Stimulated activated naive CD8-positive, alpha-beta T cell treated with anti-CD3 and anti-CD28 coated beads, Interleukin-15, Interleukin-2, amounts not matched to agents 100 U/mL and 50 U/mL, for 24 hours (primary cell): ENCODE data around the gene TMEM178B.

Experiments used
- ATAC-seq: fragments of 150-1000 bp; cut with Tn5 transposase; one replicate; pipeline ENCODE4 v1.10.0; 2021
- DNase-seq: peaks from one replicate; pipeline ENCODE4 v3.0.0; 2021

Gene TMEM178B

DNA sequence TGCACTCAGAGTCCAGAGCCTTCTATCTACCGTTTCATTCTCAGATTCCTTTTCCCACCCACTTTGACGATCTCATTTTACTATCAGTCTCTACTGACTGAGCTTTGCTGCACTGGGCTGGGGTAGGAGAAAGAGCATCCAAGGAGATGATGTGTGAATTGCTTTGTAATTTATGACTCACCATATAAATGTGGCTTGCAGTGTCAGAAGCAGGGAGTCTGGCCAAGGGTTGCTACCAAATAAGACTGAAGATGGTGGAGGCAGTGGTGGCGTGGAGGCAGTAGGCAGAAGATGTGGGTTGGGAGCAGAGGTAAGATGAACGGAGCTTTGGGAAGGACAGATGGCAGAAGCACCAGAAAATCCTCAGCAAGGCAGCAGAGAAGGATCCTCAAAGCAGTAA lies 404.0 kb downstream of the TMEM178B start:
- ATAC-seq: no peak
- DNase-seq: no peak

GRCh38 chr7:141478845-141479244 lies 405.0 kb downstream of the TMEM178B start:
- DNase-seq (no peak), ATAC-seq (no peak)

DNA sequence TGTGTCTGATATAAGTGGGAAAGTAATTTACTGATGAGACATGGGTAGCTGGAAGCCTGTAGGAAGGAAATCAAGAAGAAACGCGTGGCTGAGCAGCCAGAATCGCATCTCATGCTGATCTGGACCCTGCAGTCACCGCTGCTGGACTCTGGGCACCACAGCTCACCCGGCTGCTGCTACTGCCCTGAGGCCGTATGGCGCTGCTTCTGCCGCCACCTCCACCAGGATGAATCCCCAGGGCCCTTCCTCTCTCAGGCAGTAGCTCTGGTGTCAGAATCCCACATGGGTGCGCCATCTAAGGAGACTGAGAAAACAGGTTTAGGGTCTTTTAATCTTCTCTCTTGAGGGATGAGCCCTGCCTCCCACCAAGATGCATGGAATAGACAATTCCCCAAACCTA lies 407.1 kb downstream of the TMEM178B start:
- no peak for DNase-seq
- ATAC-seq: no peak

GRCh38 chr7:141481971-141482370 lies 408.1 kb downstream of the TMEM178B start:
- ATAC-seq: no peak
- no peak for DNase-seq

DNA sequence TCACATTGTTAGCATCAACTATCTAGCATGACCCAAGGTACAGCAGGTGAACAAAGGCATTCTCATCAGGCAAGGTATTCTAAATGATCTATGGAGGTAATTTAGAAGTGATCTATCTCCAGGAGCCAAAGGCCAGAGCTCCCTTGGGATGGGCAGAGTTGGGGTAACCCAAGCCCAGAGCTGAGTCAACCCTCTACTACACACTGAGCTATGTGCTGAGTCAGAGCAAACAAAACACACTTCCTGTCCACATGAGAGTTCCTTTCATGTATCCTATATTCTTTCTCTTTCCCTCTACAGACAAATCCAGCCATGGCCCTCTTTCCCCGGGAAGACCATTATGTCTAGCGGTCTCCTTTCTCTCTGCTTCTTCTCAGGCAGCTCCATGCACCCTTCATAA lies 409.2 kb downstream of the TMEM178B start:
- no peak for DNase-seq
- ATAC-seq: no peak

- ATAC-seq: no peak
- no peak for DNase-seq
These were observed 411.0 kb downstream of the TMEM178B start for GRCh38 chr7:141484907-141485306.

DNA sequence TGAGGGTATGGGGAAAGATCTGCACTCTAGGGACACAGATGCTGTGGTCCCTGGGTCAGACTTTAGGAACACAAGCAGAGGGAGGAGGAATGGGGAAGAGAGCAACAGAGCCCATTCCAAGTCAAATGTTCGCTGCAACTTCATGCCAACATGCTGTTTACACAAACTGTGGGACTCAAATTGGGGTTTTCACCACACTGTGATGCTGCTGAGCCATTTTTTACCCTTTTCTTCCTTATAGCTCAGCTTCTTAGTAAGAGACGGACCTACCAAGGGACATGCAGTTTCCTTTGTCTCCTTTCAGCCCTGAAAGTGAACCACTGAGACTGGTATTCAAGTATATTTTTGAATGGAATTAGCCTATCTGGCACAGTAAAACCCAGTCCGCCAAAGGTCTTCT lies 413.1 kb downstream of the TMEM178B start:
- ATAC-seq: no peak

DNA sequence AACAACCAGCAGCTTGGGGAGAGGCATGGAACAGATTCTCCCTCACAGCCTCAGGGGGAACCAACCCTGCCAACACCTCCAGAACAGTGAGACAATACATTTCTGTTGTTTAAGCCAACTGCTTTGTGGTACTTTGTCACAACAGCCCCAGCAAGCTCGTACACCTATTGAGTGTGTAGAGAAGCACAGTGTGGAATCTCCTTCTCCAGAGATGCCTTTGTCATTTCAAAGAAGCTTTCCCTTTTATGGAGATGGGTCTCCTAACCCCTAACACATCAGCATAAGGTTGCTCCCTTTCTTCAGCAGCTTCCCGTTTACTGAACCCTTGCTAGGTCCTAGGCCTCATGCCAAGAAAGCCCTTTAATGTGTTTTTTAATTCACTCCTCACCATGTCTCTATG lies 416.6 kb downstream of the TMEM178B start:
- ATAC-seq (no peak), DNase-seq (no peak)

More for the DNA sequence above, 413.1 kb downstream of the TMEM178B start:
- DNase-seq: no peak

DNA sequence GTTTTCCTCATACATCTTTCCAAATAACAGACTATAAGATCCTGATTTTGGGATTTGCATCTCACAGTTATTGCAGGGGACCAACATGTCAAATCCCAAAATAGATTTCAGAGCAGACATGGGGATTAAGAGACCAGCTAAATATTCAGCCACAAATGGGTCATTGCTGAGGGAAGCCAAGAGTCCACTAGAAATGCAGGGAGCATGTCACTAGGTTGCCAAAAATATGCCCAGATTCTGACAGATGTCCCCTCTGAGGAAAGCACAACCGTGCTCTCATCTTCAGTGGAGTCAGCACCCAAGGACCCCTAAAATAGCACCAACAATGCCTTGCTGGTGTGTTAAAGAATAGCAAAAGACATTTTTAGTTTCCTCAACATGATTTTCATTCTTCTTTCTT lies 421.2 kb downstream of the TMEM178B start:
- no peak for DNase-seq
- ATAC-seq: no peak

DNA sequence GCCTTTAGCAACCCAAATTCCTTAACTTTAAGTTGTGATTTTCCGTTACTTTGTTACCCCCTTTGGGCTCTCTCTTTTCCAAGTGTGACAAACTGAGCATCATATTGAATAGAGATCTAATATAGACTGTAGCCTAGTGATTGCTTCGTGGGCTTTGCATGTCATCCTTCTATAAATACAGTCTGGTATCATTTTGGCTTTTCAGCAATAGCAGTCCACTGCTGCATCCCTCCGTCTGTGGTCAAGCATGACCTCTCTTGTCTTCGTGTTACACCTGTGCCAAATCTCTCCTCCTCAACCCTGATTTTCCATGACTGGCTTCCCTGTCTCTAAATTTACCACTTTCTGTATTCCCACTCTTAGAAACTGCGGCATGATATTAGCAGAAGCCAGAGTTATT lies 423.5 kb downstream of the TMEM178B start:
- DNase-seq: no peak

DNA sequence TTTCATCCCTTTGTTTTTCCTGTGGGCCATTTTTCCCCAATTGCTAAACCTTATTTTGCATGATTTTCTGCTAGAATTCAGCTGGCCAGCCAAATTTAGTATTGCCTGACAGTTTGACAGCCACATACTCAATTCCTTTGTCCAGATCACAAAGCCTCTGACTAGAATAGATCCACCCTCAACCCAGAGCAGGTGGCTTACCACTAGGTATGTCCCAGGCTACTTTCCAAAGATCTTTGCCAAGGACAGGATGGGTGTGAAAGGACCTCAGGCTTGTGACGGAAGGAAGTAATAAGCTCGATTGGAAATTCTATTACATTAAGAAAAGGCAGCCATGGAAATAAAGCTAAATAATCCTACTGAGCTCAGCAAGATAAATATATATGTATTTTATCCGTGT lies 426.7 kb downstream of the TMEM178B start:
- DNase-seq (no peak), ATAC-seq (no peak)

More for the DNA sequence above, 423.5 kb downstream of the TMEM178B start:
- ATAC-seq: no peak

DNA sequence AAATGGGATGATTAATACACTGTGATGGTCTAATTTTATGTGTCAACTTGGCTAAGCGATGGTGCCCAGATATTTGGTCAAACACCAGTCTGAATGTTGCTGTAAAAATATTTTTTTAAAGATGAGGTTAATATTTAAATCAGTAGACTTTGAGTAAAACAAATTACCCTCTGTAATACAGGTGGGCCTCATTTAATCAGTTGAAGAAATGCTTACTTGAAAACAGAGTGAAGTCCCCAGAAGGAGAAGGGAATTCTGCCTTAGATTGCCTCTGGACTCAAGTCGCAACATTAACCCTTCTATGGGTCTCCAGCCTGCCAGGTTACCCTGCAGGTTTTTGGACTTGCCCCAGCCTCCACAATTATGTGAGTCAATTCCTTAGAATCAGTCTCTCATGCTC lies 427.6 kb downstream of the TMEM178B start:
- DNase-seq (no peak), ATAC-seq (no peak)

- ATAC-seq (peak; percentile 52), DNase-seq (peak; percentile 23)
These were observed 437.4 kb downstream of the TMEM178B start for GRCh38 chr7:141511316-141511675.

DNA sequence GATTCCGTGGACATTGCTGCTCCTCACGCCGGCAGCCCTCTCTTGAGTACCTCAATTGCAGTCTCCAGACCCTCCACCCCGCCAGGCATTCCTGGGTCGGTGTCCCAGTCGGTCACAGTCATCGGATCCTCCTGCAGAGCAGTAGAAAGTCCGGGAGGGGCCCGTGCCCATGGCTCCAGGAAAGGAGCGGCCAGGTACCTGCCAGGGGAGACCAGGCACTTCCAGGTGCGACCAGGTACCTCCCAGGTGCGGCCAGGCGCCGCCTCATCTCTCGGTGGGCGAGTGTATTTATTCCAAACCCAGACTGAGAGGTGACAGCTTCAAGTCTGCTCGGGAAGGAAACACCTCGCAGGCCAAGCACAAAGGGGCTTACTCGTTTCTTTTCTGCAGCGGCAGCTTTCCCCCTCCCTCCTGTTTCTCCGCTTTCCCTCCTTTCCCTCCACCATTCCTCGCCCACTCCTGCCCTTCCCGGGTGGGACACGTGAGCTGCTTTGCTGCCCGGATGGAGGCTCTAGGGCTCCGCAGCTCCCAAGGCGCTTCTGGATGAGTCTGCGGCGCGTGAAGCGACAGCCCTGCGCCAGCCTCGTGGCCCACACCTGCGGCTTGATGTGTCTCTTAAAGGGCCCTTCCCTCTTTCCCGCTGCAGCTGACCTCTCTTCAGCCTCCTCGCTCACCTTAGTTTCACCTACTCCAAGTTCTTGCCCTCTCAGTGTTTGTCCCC lies 438.0 kb downstream of the TMEM178B start:
- DNase-seq: peak; percentile 15
- ATAC-seq: peak; percentile 36

- DNase-seq (no peak), ATAC-seq (no peak)
These were observed 438.7 kb downstream of the TMEM178B start for GRCh38 chr7:141512597-141512996.

GRCh38 chr7:141513720-141514119 lies 439.9 kb downstream of the TMEM178B start:
- ATAC-seq (no peak), DNase-seq (no peak)

DNA sequence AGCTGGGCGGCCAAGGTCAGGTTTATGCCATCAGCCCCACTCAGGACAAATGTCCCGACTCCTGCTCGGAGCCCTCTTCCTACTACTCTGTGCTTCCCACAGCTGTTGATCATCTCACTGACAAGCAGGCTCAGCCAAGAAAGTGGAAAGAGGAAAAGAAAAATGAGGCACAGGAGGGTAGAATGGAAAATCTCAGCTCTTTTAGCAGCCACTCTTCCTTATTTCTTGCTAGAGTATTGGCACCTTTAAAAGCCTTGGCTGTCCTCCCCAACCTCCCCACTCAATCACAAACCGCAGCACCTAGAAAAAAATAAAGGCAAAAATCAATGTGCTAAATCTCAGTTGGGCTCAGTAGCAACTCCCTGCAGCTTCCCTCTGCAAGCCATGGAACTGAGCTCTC lies 442.1 kb downstream of the TMEM178B start:
- DNase-seq (no peak), ATAC-seq (no peak)

- DNase-seq (no peak), ATAC-seq (no peak)
These were observed 445.8 kb downstream of the TMEM178B start for GRCh38 chr7:141519623-141520022.

- DNase-seq: no peak
- ATAC-seq: peak; percentile 43
These were observed 448.9 kb downstream of the TMEM178B start for GRCh38 chr7:141522657-141523342.

DNA sequence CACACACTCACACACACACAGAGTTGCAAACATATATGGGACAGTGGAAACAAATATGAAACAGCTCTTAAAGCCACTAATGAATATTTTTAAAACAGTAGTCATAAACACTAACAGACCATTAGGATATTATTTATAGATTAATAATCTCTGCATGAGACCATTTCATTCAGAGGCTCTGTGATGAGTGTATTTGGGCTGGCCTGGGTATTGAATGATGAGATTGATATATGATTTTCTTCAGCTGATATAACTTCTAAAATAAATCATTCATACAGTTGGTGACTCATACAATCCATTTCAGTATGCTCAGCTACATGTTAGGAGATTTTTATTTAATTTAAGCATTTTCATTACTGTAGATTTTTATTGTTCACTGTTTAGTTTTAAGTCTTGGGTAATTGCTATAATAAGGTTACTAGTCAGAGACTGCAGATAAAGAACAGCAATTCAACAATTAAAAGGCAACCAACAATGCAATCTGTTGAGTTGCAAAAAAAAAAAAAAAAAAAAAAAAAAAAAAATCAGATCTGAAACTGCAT lies 452.2 kb downstream of the TMEM178B start:
- ATAC-seq (no peak), DNase-seq (no peak)

DNA sequence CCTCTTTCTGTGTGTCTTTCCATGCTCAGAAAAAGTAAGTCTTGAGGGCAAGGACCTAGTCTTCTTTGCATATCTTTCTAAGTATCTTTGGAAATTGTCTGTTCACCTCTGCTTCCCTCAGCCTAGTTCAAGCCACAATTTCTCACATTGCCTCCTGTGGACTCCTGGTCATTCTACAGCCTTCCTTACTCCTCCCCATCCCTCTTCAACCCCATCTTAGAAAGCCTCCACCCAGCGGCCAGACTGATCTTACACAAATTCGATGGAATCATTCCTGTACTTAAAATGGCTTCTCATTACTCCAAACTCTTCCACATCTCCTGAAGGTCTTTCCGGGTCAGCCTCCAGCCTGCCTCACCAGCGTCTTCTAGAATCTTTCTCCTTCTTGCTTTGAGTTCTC lies 453.2 kb downstream of the TMEM178B start:
- DNase-seq: no peak
- ATAC-seq: no peak

DNA sequence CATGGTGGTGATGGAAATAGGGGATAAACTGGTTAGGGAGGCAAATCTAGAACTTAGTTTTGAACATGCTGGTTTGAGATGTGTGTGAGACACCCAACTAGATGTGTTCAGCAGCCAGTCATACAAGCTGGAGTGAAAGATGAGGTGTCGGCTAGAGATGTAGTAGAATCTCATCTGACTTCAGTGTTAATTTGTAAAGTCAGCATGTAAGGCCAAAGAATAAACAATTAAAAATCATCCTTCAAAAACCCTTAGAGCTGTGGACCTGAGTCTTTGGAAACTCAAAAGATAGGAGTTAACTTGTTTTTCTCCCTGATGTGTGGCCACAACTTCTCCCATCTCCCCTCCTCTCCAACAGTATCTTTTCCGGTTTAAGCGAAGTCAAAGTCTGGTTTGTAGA lies 454.5 kb downstream of the TMEM178B start:
- ATAC-seq (no peak), DNase-seq (no peak)
